ENCODE results near the gene OR2H1. TPM values are rescaled to one million over a fixed set of nuclear protein-coding genes. Genes with fewer than 3 reads are reported as not detected.

The OR2H1 gene
- polyA plus RNA-seq, 1 donor from 2014 or later, result not detected

DNA sequence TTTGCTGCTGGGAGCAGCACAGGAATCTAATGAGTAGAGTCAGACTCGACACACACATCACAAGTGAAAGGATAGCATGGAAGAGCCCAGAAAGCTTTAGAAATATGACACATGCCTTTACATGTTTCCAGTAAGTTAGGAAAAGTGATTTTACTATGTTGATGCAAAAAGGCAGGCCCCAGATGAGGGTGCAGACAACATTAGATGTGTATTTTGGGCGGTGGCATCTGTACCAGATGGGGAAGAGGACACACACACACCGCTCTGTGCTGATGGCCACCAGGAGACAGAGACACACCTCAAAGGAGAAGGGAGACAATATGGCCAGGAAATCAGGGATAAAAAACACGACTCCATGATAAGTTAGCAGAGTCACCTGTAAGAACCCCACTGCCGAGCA is 30.2 kb downstream of the OR2H1 start:
- Histone ChIP-seq H3K27me3 (ENCODE audit: insufficient read depth, low read depth, low read length) (no peaks in the 10 kb centered on the region), H3K9me2 (ENCODE audit: insufficient read depth, low read length) (no peaks in the 10 kb centered on the region), H3K36me3 (ENCODE audit: insufficient read depth, low read length) (no peaks in the 10 kb centered on the region), H3K27ac (ENCODE audit: low read length) (no peak overlapping the region), H3K4me3 (ENCODE audit: low read length) (no peak overlapping the region), H3K9ac (ENCODE audit: low read length) (no peak overlapping the region), H3F3A (ENCODE audit: insufficient read depth, low read length, poor library complexity, severe bottlenecking) (no peaks in the 10 kb centered on the region), H3K4me2 (ENCODE audit: low read length) (no peak overlapping the region), H4K20me1 (ENCODE audit: insufficient read depth) (no peaks in the 10 kb centered on the region), H2AFZ (ENCODE audit: low read depth, low read length) (no peak overlapping the region), H3K79me2 (replicated peaks; ENCODE audit: insufficient read depth, low read length) (no peaks in the 10 kb centered on the region), H3K9me3 (ENCODE audit: low read length) (no peaks in the 10 kb centered on the region)
- TF ChIP-seq, protein P1, sequence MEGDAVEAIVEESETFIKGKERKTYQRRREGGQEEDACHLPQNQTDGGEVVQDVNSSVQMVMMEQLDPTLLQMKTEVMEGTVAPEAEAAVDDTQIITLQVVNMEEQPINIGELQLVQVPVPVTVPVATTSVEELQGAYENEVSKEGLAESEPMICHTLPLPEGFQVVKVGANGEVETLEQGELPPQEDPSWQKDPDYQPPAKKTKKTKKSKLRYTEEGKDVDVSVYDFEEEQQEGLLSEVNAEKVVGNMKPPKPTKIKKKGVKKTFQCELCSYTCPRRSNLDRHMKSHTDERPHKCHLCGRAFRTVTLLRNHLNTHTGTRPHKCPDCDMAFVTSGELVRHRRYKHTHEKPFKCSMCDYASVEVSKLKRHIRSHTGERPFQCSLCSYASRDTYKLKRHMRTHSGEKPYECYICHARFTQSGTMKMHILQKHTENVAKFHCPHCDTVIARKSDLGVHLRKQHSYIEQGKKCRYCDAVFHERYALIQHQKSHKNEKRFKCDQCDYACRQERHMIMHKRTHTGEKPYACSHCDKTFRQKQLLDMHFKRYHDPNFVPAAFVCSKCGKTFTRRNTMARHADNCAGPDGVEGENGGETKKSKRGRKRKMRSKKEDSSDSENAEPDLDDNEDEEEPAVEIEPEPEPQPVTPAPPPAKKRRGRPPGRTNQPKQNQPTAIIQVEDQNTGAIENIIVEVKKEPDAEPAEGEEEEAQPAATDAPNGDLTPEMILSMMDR (IDR thresholded peaks at IDR 0.05; ENCODE audit: poor library complexity, severe bottlenecking), result no peak
- no peak for TF ChIP-seq EZH2 (IDR thresholded peaks at IDR 0.05; ENCODE audit: borderline replicate concordance, insufficient read depth, low read length, poor library complexity, severe bottlenecking)
- no peak for TF ChIP-seq MXI1 (conservative IDR thresholded peaks at IDR 0.05; ENCODE audit: poor library complexity, severe bottlenecking)
- no peak for TF ChIP-seq SMC3 (conservative IDR thresholded peaks at IDR 0.05; ENCODE audit: poor library complexity)
- TF ChIP-seq, protein P2, sequence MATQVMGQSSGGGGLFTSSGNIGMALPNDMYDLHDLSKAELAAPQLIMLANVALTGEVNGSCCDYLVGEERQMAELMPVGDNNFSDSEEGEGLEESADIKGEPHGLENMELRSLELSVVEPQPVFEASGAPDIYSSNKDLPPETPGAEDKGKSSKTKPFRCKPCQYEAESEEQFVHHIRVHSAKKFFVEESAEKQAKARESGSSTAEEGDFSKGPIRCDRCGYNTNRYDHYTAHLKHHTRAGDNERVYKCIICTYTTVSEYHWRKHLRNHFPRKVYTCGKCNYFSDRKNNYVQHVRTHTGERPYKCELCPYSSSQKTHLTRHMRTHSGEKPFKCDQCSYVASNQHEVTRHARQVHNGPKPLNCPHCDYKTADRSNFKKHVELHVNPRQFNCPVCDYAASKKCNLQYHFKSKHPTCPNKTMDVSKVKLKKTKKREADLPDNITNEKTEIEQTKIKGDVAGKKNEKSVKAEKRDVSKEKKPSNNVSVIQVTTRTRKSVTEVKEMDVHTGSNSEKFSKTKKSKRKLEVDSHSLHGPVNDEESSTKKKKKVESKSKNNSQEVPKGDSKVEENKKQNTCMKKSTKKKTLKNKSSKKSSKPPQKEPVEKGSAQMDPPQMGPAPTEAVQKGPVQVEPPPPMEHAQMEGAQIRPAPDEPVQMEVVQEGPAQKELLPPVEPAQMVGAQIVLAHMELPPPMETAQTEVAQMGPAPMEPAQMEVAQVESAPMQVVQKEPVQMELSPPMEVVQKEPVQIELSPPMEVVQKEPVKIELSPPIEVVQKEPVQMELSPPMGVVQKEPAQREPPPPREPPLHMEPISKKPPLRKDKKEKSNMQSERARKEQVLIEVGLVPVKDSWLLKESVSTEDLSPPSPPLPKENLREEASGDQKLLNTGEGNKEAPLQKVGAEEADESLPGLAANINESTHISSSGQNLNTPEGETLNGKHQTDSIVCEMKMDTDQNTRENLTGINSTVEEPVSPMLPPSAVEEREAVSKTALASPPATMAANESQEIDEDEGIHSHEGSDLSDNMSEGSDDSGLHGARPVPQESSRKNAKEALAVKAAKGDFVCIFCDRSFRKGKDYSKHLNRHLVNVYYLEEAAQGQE (IDR thresholded peaks at IDR 0.05; ENCODE audit: borderline replicate concordance), result no peak
- no peak for TF ChIP-seq RAD21 (conservative IDR thresholded peaks at IDR 0.05)
- no peak for TF ChIP-seq EP300 (conservative IDR thresholded peaks at IDR 0.05; ENCODE audit: poor library complexity, severe bottlenecking)
- TF ChIP-seq POLR2AphosphoS5 (IDR thresholded peaks at IDR 0.05), result no peak
- no peak for TF ChIP-seq TAF1 (IDR thresholded peaks at IDR 0.05; ENCODE audit: low read depth)

DNA sequence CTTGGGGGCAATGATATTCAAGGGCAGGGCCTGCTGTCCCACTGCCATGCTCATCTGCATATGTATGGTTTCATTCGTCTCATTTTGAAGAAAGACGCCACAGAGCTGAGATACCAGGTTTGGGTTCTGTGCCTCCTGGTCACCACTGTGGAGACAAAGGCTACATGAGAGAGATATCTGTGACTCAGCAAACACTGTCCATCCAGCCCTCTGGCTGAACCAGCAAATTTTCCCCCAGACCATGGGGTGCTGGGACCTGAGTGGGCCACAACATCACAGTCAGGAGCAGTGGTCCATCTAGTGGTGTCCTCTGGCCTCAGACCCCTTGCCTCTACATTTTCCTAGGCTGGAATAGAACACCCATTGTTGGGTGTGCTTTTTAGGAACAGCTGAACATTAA is 30.7 kb downstream of the OR2H1 start, which contains the start of gene MAS1L:
MAS1L (minus strand) TSS at position 297 of the 400 bp plus-strand sequence; CDS start at position 243, 54 bp downstream.
- Histone ChIP-seq H3K9ac (ENCODE audit: low read length) (no peak within 1 kb of the TSS), H3K27ac (ENCODE audit: low read length) (no peak within 1 kb of the TSS), H3K9me2 (ENCODE audit: insufficient read depth, low read length) (no peaks in the 10 kb centered on the region), H3K4me2 (ENCODE audit: low read length) (no peak within 1 kb of the TSS), H3K4me3 (ENCODE audit: low read length) (no peak within 1 kb of the TSS), H3F3A (ENCODE audit: insufficient read depth, low read length, poor library complexity, severe bottlenecking) (no peaks in the 10 kb centered on the region), H4K20me1 (ENCODE audit: insufficient read depth) (no peaks in the 10 kb centered on the region), H3K36me3 (ENCODE audit: insufficient read depth, low read length) (no peaks in the 10 kb centered on the region), H3K27me3 (ENCODE audit: insufficient read depth, low read depth, low read length) (no peaks in the 10 kb centered on the region), H3K79me2 (replicated peaks; ENCODE audit: insufficient read depth, low read length) (no peaks in the 10 kb centered on the region), H2AFZ (ENCODE audit: low read depth, low read length) (no peak within 1 kb of the TSS), H3K9me3 (ENCODE audit: low read length) (no peaks in the 10 kb centered on the region)
- TF ChIP-seq, protein P1 (IDR thresholded peaks at IDR 0.05; ENCODE audit: poor library complexity, severe bottlenecking), result no peak
- TF ChIP-seq RAD21 (conservative IDR thresholded peaks at IDR 0.05) (no peak), SMC3 (conservative IDR thresholded peaks at IDR 0.05; ENCODE audit: poor library complexity) (no peak), EP300 (conservative IDR thresholded peaks at IDR 0.05; ENCODE audit: poor library complexity, severe bottlenecking) (no peak), MXI1 (conservative IDR thresholded peaks at IDR 0.05; ENCODE audit: poor library complexity, severe bottlenecking) (no peak), TAF1 (IDR thresholded peaks at IDR 0.05; ENCODE audit: low read depth) (no peak), POLR2AphosphoS5 (IDR thresholded peaks at IDR 0.05) (no peak), EZH2 (IDR thresholded peaks at IDR 0.05; ENCODE audit: borderline replicate concordance, insufficient read depth, low read length, poor library complexity, severe bottlenecking) (no peak)
- TF ChIP-seq, protein P2 (IDR thresholded peaks at IDR 0.05; ENCODE audit: borderline replicate concordance), result no peak
